SH-SY5Y (cell line): Measurements from ENCODE around the gene PCDHGA4.

Experiments
- GATA2 ChIP-seq: IDR thresholded peaks from 2 replicates; pipeline ENCODE4 v1.6.1; 2011; ENCODE audit warnings: mild to moderate bottlenecking, low read depth, low read length
- GATA3 ChIP-seq: IDR thresholded peaks from 2 replicates; pipeline ENCODE4 v1.6.1; 2011; ENCODE audit warnings: low read depth, mild to moderate bottlenecking, low read length, moderate library complexity

DNA sequence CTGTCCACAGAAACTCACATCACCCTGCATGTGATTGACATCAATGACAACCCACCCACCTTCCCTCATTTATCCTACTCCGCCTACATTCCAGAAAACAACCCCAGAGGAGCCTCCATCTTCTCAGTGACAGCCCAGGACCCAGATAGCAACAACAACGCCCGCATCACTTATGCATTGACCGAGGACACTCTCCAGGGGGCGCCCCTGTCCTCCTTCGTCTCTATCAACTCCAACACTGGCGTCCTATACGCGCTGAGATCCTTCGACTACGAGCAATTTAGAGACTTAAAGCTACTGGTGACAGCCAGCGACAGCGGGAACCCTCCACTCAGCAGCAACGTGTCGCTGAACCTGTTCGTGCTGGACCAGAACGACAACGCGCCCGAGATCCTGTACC is 9.5 kb upstream of the PCDHGA4 start:
- no peak for TF ChIP-seq GATA2
- no peak for TF ChIP-seq GATA3
